SK-N-SH treated with all-trans-retinoic acid at 6 μM for 48 hours (cell line): ENCODE measurements around the gene AP3D1.

ENCODE experiments used
- ATAC-seq: fragments of 200-7000 bp; cut with Tn5 transposase; 3 replicates; pipeline ENCODE4 v1.9.1; 2020; ENCODE audit warnings: mild to moderate bottlenecking, moderate library complexity
- BACH2 ChIP-seq: fragments of 250-450 bp; sonication (Bioruptor Pico); IDR thresholded peaks from 2 replicates; pipeline ENCODE4 v1.9.0; 2021; ENCODE audit warnings: mild to moderate bottlenecking, borderline replicate concordance
- CREB5 ChIP-seq: fragments of 250-450 bp; sonication (Bioruptor Pico); IDR thresholded peaks from 2 replicates; pipeline ENCODE4 v1.5.1; 2020; ENCODE audit warnings: low read depth, mild to moderate bottlenecking, moderate library complexity
- CSDC2 ChIP-seq: fragments of 250-450 bp; sonication (Bioruptor Pico); IDR thresholded peaks from 2 replicates; pipeline ENCODE4 v1.5.0; 2020; ENCODE audit warnings: mild to moderate bottlenecking, moderate library complexity
- CSRNP3 ChIP-seq: fragments of 250-450 bp; sonication (Bioruptor Pico); IDR thresholded peaks from 2 replicates; pipeline ENCODE4 v1.5.1; 2021; ENCODE audit warnings: mild to moderate bottlenecking, moderate library complexity
- GLIS3 ChIP-seq: fragments of 250-450 bp; sonication (Bioruptor Pico); IDR thresholded peaks from 2 replicates; pipeline ENCODE4 v1.5.0; 2020; ENCODE audit warnings: mild to moderate bottlenecking, moderate library complexity
- ISL1 ChIP-seq: fragments of 250-450 bp; sonication (Bioruptor Pico); IDR thresholded peaks from 2 replicates; pipeline ENCODE4 v2.1.2; 2022; ENCODE audit warnings: mild to moderate bottlenecking, moderate library complexity
- PPARA ChIP-seq: fragments of 250-450 bp; sonication (Bioruptor Pico); IDR thresholded peaks from 2 replicates; pipeline ENCODE4 v1.5.0; 2020; ENCODE audit warnings: mild to moderate bottlenecking, borderline replicate concordance
- RARB ChIP-seq: fragments of 250-450 bp; sonication (Bioruptor Pico); IDR thresholded peaks from 2 replicates; pipeline ENCODE4 v1.8.0; 2021; ENCODE audit warnings: mild to moderate bottlenecking, moderate library complexity
- SNAI2 ChIP-seq: fragments of 250-450 bp; sonication (Bioruptor Pico); IDR thresholded peaks from 2 replicates; pipeline ENCODE4 v1.5.0; 2020; ENCODE audit warnings: mild to moderate bottlenecking, moderate library complexity
- TCF4 ChIP-seq: fragments of 250-450 bp; sonication (Bioruptor Pico); IDR thresholded peaks from 2 replicates; pipeline ENCODE4 v1.8.0; 2021; ENCODE audit warnings: mild to moderate bottlenecking, moderate library complexity, borderline replicate concordance
- TOX ChIP-seq: fragments of 250-450 bp; sonication (Bioruptor Pico); IDR thresholded peaks from 2 replicates; pipeline ENCODE4 v1.8.0; 2021; ENCODE audit warnings: mild to moderate bottlenecking, moderate library complexity, borderline replicate concordance
- TSHZ2 ChIP-seq: fragments of 250-450 bp; sonication (Bioruptor Pico); IDR thresholded peaks from 2 replicates; pipeline ENCODE4 v1.5.0; 2020; ENCODE audit warnings: mild to moderate bottlenecking, moderate library complexity
- ZFP3 ChIP-seq: fragments of 250-450 bp; sonication (Bioruptor Pico); IDR thresholded peaks from 2 replicates; pipeline ENCODE4 v1.5.0; 2020; ENCODE audit warnings: mild to moderate bottlenecking, moderate library complexity
- ZFP30 ChIP-seq: fragments of 450-650 bp; formaldehyde crosslinking; IDR thresholded peaks from 2 replicates; pipeline ENCODE4 v1.5.0; 2022; ENCODE audit warnings: mild to moderate bottlenecking, moderate library complexity
- ZNF565 ChIP-seq: fragments of 450-650 bp; formaldehyde crosslinking; conservative IDR thresholded peaks from 2 replicates; pipeline ENCODE4 v1.5.0; 2020; ENCODE audit warnings: low read depth, mild to moderate bottlenecking, moderate library complexity
- ZNF70 ChIP-seq: fragments of 450-650 bp; formaldehyde crosslinking; IDR thresholded peaks from 2 replicates; pipeline ENCODE4 v1.5.0; 2020; ENCODE audit warnings: mild to moderate bottlenecking, moderate library complexity
- ZNF8 ChIP-seq: fragments of 450-650 bp; formaldehyde crosslinking; IDR thresholded peaks from 2 replicates; pipeline ENCODE4 v1.5.0; 2020; ENCODE audit warnings: mild to moderate bottlenecking, moderate library complexity
- TF ChIP-seq, protein P1 (sequence below): fragments of 250-450 bp; sonication (Bioruptor Pico); IDR thresholded peaks from 2 replicates; pipeline ENCODE4 v1.8.0; 2020; ENCODE audit warnings: mild to moderate bottlenecking, moderate library complexity, borderline replicate concordance
- TF ChIP-seq, protein P2 (sequence below): fragments of 250-450 bp; sonication (Bioruptor Pico); IDR thresholded peaks from 2 replicates; pipeline ENCODE4 v1.8.0; 2021; ENCODE audit warnings: low read depth, mild to moderate bottlenecking, moderate library complexity, borderline replicate concordance

Gene AP3D1

DNA sequence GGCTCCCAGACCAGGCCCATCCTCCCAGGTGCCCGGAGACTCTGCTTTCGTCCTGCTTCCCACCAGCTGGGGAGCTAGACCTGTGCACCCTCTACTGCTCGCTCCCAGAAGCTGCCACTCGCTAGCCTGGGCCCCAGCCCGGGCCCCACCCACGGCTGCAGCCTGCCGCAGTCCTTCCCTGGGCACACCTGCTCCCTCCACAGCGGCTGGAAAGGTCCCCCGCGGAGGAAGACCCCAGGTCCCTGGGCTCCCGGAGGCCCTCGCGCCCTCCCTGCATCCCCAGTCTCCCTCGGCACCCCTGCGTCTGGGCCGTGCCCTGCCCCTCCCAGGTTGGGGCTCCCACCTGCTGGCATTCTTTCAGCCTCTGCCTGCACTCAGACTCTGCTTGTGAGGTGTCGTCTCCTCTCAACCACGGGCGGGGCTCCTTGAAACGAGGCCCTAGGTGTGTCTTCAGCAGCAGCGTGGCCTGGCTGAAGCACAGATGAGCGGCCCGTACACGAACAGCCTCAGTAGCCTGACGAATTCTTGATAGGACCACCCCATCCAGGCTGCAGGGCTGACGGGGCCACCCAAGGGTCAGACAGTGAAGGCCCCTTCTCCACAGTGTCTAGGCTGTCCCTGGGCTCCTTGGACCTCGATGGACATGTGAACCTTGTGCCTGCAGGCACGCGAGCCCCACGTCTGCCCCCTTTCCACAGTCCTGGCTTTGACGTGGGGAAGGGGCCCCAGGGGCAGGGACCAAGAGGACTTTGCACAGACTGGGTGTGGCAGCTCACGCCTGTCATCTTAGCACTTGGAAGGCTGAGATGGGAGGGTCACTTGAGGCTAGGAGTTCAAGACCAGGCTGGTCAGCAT lies 40.3 kb upstream of the AP3D1 start:
- no peak for ATAC-seq
- no peak for TF ChIP-seq SNAI2 (CRISPR knock-in tag)
- no peak for TF ChIP-seq CSDC2
- TF ChIP-seq ZFP3 (CRISPR knock-in tag) = no peak
- TF ChIP-seq CSRNP3 (CRISPR knock-in tag) = no peak
- no peak for TF ChIP-seq TSHZ2 (CRISPR knock-in tag)
- TF ChIP-seq PPARA (CRISPR knock-in tag) = no peak
- no peak for TF ChIP-seq ZFP30
- no peak for TF ChIP-seq ZNF70 (CRISPR knock-in tag)
- no peak for TF ChIP-seq ZNF565 (CRISPR knock-in tag)
- TF ChIP-seq RARB (CRISPR knock-in tag) = no peak
- TF ChIP-seq, protein P1, sequence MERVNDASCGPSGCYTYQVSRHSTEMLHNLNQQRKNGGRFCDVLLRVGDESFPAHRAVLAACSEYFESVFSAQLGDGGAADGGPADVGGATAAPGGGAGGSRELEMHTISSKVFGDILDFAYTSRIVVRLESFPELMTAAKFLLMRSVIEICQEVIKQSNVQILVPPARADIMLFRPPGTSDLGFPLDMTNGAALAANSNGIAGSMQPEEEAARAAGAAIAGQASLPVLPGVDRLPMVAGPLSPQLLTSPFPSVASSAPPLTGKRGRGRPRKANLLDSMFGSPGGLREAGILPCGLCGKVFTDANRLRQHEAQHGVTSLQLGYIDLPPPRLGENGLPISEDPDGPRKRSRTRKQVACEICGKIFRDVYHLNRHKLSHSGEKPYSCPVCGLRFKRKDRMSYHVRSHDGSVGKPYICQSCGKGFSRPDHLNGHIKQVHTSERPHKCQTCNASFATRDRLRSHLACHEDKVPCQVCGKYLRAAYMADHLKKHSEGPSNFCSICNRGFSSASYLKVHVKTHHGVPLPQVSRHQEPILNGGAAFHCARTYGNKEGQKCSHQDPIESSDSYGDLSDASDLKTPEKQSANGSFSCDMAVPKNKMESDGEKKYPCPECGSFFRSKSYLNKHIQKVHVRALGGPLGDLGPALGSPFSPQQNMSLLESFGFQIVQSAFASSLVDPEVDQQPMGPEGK (CRISPR knock-in tag) = no peak
- TF ChIP-seq, protein P2, sequence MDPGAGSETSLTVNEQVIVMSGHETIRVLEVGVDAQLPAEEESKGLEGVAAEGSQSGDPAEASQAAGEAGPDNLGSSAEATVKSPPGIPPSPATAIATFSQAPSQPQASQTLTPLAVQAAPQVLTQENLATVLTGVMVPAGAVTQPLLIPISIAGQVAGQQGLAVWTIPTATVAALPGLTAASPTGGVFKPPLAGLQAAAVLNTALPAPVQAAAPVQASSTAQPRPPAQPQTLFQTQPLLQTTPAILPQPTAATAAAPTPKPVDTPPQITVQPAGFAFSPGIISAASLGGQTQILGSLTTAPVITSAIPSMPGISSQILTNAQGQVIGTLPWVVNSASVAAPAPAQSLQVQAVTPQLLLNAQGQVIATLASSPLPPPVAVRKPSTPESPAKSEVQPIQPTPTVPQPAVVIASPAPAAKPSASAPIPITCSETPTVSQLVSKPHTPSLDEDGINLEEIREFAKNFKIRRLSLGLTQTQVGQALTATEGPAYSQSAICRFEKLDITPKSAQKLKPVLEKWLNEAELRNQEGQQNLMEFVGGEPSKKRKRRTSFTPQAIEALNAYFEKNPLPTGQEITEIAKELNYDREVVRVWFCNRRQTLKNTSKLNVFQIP (CRISPR knock-in tag) = no peak
- TF ChIP-seq BACH2 (CRISPR knock-in tag) = no peak
- no peak for TF ChIP-seq TOX (CRISPR knock-in tag)
- no peak for TF ChIP-seq GLIS3 (CRISPR knock-in tag)
- TF ChIP-seq ISL1 (CRISPR knock-in tag) = no peak

DNA sequence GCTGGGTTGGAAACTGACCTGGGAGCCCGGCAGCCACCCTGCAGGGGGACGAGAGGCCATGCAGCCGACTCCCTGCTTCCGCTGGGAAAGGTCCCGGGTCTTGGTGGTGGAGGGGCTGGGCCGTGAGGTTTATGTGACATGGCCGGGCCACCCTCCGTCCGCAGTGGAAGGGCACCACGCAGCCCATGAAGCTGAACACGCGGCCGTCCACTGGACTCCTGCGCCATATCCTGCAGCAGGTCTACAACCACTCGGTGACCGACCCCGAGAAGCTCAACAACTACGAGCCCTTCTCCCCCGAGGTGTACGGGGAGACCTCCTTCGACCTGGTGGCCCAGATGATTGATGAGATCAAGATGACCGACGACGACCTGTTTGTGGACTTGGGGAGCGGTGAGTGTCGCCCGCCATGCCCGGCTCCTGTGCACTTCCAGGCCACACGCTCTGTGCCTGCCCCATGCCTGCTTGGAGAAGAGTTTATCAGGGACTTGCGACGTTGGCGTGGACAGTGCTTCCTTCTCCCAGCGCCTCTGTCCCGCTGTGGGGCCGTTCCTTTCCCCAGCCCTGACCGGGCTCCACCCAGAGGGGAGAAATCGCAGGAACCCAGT lies 39.6 kb upstream of the AP3D1 start:
- TF ChIP-seq CSDC2 (no peak), BACH2 (CRISPR knock-in tag) (no peak), CREB5 (CRISPR knock-in tag) (no peak), ISL1 (CRISPR knock-in tag) (no peak), TCF4 (CRISPR knock-in tag) (no peak), RARB (CRISPR knock-in tag) (no peak), ZFP30 (no peak), TOX (CRISPR knock-in tag) (no peak), ZNF565 (CRISPR knock-in tag) (no peak), ZNF8 (no peak), TSHZ2 (CRISPR knock-in tag) (no peak)
- TF ChIP-seq, protein P2 (CRISPR knock-in tag) = no peak
- TF ChIP-seq, protein P1 (CRISPR knock-in tag) = no peak
- TF ChIP-seq, all 23 proteins: peak for 0

More for the DNA sequence above, 39.6 kb upstream of the AP3D1 start:
- ATAC-seq = no peak
